ENCODE measurements around the gene RASL12.
A peak's percentile ranks its signal among the peaks of the same experiment; 100 is the strongest.
"Not testable (repeated sequence)": the region's sequence is repeated elsewhere in the genome, so short reads cannot be mapped to it uniquely, and the experiment has no call there.

The RASL12 gene

DNA sequence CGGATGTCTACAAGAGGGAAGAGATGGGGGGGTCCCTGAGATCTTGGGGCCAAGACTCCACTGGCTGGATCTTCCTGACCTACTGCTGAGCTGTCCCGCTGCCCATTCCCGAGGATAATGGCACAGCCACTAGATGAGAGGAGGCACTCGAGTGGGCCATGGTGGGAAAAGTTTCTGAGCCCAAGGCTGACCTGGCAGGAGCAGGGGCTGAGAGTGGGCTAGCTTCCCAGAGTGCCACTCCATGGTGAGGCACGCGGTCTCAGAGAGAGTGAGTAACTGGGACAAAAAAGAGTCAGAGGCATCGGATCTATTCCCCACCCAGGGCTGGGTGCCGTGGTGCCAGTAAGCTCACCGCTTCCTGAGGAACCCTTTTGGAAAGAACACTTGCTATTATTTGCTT is 11.7 kb downstream of the RASL12 start:
- no peak for DNase-seq (ENCODE audit: low read depth)

DNA sequence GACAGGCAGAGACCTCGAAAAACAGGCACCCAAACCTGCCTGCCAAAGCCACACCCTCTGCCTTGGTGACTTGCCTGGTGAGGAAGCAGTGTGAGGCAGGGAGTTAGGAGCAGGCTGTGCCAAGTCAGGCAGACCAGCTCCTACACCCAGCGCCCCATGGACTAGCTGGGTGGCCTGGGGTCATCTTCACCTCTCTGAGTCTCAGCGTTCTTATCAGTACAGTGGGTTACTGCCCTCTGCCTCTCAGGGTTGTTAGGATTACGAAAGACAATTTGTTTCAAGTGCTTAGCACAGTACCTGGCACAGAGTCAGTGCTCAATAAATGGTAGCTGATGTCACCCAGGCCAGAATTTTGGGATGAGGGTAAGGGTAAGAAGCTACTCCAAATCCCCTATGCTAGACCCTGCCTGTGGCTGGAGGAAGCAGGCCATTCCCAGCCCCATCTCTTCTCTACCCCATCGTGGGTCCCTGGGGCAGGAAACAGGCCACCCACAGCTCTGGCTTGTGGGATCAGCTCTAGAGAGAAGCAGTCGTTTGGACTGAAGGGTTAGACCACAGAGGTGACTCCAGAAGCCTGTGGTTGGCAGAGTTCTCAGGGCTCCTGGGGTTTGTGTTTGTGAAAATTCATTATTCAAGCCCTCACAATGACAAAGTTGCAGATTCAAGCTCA is 12.5 kb downstream of the RASL12 start:
- DNase-seq (ENCODE audit: low read depth) = no peak

DNA sequence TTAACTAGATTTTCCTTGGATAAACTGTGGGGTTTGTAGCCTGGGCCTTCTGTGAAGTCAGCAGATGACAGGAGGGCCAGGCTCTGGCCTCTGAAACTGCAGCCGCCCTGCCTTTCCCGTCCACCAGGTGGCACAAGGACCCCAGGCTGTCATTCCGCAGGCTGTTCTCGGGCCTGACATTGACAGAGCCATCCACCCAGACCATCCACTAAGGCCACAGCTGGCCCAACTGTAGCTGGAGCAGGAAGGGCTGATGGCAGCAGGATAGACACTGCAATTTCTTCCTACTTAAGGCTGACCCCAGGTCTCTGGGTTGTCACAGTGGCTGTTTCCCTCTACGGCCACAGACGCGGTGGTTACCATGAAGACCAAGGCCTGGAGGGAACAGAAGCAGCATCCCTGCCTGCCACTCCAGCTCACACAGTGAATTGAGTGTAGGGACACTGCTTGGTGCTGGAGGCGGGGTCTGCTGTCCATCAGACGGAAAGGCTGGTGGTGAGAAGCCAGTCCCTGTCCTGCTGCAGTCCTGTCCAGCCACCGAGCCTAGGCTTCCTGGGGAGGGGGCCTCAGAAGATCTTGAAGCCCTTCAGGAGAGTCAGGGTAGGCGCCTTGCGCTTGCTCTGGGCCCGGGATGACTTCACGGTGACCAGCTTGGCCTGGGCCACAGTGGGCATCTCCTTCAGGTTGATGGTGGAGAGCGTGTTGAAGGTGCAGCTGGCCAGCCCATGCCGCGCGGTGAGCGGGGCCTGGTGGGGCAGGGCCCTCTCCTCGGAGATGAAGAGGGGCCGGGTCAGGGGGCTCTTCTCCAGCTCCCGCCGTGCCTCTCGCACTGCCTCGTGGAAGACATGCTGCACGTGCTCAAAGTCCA is 13.2 kb downstream of the RASL12 start:
- no peak for DNase-seq (ENCODE audit: low read depth)

DNA sequence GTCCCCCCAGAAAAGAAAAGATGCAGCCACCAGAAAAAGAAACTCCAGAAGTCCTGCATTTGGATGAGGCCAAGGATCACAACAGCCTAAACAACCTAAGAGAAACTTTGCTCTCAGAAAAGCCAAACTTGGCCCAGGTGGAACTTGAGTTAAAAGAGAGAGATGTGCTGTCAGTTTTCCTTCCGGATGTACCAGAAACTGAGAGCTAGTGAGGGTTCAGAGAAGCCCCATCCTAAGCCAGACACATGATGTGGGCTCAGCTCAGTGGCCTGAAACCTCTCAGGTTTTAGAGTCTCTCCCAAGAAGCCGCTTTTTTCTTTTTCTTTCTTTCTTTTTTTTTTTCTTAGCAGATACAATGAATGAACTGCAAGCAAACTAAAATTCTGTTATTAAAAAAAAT is 14.8 kb downstream of the RASL12 start:
- no peak for DNase-seq (ENCODE audit: low read depth)

DNA sequence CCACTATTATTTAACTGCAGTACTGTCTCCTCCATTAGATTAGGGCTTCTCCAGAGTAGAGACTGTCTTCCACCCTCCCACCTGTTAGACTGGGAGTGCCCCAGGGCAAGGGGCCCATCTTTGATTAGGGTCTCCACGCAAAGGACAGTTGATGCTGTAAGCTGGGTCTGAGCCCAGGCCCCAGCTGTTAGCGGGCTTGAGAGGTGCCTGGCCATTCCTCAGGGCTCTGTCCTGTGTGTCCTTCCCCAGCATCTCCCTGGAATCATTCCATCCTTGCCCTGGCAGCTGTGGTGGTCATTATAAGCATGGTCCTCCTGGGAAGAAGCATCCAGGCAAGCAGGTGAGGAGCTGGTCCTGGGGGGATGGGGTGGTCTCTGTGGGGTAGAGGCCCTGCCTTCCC is 16.5 kb downstream of the RASL12 start:
- DNase-seq (ENCODE audit: low read depth) = no peak

DNA sequence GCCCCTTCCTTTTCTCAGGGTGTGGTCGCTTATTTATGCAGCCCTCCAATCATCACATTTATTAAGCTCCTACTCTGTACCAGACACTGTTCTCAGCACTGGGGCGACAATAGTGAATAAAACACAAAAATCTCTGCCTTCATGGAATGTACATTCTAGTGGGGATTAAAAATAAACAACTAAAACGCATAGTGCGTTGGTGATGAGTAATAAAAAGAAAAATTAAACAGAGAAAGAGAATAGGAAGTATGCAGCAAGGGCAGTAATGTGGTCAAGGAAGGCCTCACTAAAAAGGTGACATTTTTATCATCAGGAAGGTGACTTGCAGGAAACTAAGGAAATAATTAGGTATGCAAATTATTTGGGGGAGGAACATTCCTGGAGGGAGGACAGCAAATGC is 17.5 kb downstream of the RASL12 start:
- DNase-seq (ENCODE audit: low read depth) = no peak

DNA sequence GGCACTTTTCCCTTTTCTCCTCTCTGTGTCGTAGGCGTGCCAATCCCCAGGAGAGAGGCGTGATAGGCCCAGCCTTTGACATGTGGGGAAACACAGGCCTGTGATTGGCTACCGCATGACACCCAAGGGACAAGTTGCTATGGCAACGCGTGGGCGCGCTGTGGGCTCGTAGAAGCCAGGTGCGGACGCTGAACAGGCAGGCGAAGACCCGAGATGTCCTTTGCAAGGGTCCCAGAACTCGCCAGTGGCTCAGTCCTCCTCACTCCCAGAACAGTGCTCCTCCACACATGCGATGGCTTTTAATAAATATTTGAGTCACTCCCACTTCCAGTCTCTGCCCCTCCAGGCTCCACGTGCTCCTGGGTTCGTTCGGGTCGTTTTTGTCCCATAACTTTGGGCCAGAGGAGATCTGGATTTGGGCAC is 18.4 kb downstream of the RASL12 start:
- peak; percentile 80 for DNase-seq (ENCODE audit: low read depth)

DNA sequence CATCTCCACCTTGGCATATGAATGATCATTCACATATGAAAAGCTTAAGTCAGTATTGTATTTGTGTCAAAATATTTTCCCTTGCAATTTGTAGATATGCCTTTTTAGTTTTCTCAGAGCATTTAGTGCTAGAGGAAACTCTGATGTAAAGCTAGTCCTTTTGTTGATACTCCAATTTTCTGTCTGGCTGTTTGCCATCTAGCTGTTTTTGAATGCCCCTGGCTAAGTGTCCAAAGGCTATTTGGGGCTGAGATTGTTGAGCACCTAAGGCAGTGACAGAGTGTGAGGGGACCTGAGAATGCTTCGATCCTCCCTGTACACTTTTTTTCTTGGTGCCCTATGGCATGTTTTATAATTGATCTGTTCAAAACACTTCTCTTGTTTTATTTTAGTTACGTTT is 19.6 kb downstream of the RASL12 start:
- DNase-seq (ENCODE audit: low read depth) = no peak

DNA sequence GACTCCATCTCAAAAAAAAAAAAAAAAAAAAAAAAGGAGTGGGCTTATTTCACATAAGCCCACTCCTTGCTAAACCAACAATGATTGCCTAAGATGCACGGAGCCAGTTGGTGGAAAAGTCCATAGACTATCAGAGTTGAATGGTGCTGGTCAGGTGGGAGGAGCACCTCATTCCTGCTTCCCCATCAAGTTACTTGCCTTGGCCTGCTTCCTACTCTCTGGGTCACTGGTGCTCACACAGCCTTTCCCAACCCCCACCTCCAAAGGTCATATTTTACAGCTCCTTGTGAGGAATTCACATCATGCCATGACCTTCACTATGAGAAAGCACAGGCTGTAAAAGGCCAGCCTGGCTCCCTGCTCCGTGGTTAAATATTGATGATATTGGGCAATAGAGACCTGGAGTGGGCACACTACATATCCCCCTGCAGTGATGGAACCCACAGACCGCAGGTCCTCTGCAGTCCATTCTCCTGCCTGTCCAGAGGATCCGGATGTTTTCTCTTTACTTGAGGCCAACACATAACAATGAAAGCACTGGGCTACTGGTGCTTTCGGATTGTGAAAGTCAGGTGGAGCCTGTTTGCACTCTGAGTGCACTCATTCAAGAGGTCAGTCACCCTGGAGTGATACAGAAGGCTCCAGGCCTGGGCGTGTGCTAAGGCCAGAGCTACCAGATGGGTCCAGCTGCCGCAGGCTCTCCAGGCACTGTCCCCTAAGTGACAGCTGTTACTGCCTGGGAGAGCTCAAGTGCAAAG is 22.9 kb downstream of the RASL12 start, which contains the start of gene SLC51B:
Gene SLC51B (plus strand): TSS at position 664 of the 758 bp plus-strand sequence. CDS start 4,618 bp downstream, outside the sequence.
- DNase-seq (ENCODE audit: low read depth) = no peak

DNA sequence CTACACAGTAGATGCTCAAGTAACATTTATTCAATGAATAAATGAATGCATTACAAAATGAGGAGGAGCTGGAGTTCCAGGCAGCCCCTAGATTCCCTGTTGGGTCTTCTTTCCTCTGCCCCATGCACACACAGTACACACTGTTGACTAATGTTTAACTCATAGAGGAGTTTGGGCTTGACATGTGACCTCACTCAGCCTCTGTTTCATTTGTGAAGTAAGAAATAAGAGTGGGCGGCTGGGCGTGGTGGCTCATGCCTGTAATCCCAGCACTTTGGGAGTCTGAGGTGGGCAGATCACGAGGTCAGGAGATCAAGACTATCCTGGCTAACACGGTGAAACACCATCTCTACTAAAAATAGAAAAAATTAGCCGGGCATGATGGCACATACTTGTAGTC is 23.6 kb downstream of the RASL12 start:
- DNase-seq (ENCODE audit: low read depth) = not testable (repeated sequence)

DNA sequence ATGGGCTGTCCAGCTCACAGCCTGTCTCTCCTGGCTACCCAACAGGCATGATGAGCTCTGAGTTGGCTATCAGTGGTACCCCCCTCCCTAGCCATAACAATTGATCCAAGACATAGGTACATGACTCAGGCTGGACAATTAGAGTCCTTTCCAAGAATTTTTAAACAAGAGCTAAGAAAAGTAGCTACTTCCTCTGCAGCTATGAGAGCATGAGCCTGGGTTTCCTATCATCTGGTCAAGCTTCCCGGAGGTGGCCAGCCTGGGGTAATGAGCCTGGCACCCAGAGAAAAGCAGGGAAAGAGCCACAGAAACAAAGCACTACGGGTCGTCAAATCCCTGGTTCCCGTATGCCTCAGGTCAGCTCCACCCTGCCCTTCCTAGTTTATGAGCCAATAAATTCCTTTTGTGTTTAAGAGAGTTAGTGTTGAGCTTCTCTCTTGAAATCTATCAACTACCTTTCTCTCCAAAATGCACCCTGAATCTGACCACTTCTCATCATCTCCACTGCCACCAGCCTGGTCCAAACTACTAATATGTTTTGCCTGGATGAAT is 24.9 kb downstream of the RASL12 start:
- DNase-seq (ENCODE audit: low read depth) = no peak

DNA sequence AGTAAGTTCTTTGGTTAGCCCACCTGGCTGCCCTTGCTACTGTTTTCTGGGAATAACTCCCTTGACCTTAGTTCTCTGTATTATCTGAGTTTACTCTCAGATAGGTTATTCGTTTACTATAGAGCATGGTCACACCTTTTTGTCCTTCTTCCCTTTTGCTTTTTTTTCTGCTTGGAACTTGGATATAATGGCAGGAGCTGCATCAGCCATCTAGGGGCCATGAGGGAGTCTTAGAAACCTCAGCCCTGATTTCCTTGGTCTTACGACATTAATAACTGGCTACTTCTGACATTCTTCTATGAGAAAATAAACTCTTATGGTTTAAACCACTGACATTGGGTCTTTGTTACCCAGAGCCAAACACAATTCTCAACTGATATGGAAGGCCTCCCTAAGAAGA is 26.0 kb downstream of the RASL12 start:
- DNase-seq (ENCODE audit: low read depth) = no peak

DNA sequence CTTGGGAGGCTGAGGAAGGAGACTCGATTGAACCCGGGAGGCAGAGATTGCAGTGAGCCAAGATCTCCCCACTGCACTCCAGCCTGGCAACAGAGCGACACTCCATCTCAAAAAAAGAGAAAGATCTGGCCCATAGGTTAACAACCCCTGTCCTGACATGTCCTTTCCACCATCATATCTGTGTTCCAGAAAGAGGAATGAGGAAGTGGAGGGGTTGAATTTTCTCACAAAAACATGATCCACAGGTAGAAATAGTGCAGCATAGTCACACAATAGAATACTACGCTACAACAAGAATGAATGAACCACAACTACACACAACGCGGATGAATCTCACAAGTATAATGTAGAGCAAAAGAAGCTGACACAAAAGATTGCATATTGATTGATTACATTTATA is 27.3 kb downstream of the RASL12 start:
- DNase-seq (ENCODE audit: low read depth) = no peak

DNA sequence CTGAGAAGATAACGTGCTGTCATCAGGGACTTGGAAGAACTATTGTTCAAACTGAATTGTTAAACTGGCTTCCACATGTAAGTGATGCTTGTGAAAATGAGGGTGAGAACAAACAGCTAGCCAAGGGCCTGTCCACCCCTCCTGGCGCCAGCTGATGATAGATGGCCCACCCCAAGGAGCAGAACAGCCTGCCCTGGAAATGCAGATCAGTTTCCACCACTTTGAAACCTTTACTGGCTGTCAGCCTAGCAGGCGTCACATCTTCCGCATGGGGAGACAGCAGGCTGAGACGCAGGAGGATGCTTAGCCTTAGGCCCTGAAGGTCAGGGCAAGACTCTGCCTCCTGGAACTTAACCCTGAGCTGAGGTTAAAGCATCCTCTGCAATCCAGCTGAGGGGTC is 29.0 kb downstream of the RASL12 start:
- DNase-seq (ENCODE audit: low read depth) = no peak

DNA sequence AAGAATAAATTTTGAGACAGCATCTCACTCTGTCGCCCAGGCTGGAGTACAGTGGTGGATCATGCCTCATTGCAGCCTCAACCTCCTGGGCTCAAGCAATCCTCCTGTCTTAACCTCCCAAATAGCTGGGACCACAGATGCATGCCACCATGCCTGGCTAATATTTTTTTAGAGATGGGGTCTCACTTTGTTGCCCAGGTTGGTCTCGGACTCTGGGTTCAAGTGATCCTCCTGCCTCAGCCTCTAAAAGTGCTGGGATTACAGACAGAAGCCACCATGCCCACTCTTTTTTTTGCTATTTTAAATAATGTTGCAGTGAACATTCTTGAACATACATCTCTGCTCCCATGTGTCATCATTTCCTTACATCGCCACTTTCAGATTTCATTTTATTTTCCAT is 29.4 kb downstream of the RASL12 start:
- DNase-seq (ENCODE audit: low read depth) = no peak

DNA sequence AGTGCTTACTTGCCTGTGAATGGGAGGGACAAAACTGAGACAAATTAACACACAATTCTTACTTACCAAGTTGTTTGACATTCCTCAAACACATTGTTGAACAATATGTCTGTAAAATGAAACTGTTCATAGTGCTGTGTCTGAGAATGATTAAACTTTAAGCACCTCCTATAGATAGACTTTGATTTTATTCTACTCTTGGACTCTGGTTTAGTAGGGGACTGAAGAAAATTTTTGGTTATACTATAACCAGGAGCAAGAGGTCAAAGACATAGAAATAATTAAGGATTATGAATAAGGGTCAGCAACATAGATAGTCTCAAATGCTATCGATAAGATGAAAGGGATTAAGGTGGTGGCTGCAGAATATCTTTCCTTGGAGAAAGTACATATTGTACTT is 30.5 kb downstream of the RASL12 start:
- no peak for DNase-seq (ENCODE audit: low read depth)

DNA sequence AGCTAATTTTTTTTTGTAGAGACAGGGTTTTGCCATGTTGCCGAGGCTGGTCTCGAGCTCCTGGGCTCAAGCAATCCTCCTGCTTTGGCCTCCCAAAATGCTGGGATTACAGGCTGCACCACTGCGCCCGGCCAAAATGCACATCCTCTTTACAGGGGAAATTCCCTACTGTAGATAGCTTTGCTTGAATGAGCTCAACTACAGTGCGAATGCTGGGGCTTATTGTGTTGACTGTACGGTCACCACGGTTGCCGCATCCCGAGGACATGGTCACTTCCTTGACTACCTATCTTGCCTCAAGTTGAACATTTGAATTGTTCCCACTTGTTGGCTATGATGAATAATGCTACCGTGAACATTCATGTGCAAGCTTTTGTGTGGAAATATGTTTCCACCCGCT is 33.1 kb downstream of the RASL12 start:
- no peak for DNase-seq (ENCODE audit: low read depth)

DNA sequence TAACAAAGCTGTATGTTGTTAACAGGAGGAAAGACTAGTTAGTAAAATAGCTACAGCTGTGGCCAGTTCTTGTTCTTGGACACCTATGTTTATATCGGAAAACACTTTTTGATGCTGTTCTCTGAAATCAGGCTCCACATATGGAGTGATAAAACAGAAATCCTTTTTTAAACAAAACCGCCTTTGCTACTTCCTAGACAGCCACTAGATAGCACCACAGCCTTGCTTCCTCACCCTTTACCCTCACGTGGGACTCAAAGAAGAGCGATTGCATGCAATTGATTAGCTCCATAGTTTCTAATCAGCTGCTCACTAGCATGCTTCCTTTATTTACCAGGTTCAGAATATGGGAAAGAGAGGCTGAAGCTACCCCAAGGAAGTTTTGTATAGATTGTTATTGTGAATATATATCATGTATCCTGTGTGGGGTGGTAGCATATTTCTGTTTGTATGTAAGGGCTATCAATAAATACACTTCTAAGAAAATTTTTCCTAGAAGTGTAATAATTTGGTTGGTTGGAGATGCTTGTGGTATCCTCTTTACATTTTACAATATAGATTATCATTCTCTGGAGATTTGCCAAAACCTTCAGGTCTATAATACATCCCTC is 34.0 kb downstream of the RASL12 start:
- no peak for DNase-seq (ENCODE audit: low read depth)

DNA sequence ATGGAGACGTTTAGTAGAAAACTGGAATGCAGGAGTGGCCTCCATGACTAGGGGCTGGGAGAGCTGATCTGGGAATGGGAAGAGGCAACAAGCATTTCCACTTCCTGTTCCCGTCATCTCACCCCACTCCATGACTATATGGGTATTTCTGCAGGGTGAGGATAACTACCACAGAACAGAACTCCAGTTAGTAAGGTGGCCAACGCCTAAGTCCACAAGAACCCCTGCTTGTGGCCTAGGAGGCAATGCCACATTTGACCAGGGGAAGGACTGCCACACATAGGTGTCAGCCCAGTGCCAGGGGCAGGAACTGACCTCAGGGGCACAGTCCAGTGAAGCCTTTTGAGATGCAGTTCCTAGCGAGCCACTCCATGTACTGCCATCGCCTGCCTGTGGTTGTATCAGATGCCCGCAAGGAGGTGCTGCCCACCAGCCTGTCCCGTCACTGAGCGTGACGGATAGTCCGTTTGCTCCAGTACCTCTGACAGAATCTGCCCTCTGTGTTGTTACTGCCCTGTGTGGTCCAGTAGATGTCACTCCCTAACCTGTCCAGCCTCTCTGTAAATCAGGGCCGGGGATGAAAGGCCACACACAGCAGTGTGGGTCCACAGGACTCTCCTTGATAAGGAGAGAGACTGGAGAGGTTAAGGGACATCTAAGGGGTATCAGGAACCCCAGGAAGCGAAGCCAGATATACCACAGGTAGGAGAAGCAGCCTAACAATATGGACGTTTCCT is 34.8 kb downstream of the RASL12 start:
- DNase-seq (ENCODE audit: low read depth) = no peak

DNA sequence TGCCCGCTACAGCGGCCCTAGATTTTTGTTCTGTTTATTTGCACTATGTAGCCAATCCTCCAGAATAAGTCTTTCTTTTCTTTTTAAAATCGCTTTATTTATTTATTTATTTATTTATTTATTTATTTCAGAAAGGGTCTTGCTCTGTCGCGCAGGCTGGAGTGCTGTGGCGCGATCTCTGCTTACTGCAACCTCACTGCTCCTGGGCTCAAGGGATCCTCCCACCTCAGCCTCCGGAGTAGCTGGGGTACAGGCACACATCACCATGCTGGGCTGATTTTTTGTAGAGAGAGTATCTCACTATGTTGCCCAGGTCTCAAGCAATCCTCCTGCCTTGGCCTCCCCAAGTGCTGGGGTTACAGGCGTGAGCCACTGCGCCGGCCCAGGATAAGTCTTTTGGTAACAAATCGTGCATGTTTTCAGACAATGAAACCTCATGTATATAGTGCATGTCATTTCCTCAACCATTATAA is 38.0 kb downstream of the RASL12 start:
- DNase-seq (ENCODE audit: low read depth) = no peak

Data from CMK (cell line).